SK-MEL-5 (cell line): Measurements from ENCODE around the gene ASAP2. TPM values are rescaled to one million over a fixed set of nuclear protein-coding genes. Genes with fewer than 3 reads are reported as not detected.
"Not testable (repeated sequence)": the region's sequence is repeated elsewhere in the genome, so short reads cannot be mapped to it uniquely, and the experiment has no call there.

Experiments used
- DNase-seq: peaks from one replicate; pipeline ENCODE4 v3.0.0-alpha.2; 2016; ENCODE audit warnings: low read depth, low spot score
- in situ Hi-C: cut with HindIII; loops from 2 replicates; pipeline ENCODE4 v1.10.0; 2016; ENCODE audit warnings: low sequenced_read_pairs, high pct_unique_total_duplicates, low pct_unique_long_range_greater_than_20kb
- total RNA-seq: library from RNA; depleted of rRNA; stranded (reverse); fragments of >200 nt; shearing (Covaris generic); gene quantifications from 2 replicates; pipeline ENCODE4 v1.2.3, GENCODE V29; 2014

ASAP2 gene
- total RNA-seq, 1 experiment from 2014 or later = 17.6 TPM

GRCh38 chr2:9384521-9384920 lies 177.9 kb downstream of the ASAP2 start:
- DNase-seq = no peak
- in situ Hi-C loops = no loop called here

DNA sequence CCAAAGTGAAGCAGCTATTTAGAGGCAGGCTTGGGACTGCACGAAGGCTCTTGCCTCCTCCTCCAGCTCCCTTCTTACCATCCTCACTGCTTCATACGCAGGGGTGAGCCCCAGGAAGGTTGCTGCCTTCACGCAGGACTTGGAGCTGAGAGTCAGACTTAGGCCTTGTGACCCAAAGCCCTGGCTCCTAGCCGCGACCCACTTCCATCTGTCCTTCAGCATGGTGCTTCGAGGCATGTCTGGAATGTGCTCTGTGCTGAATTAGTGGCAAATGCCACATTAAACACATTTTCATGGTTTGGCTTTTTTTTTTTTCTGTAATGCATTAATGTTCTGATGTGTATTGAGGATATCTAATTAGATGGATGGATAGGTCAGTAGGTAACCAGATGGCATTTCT lies 179.2 kb downstream of the ASAP2 start:
- no peak for DNase-seq

DNA sequence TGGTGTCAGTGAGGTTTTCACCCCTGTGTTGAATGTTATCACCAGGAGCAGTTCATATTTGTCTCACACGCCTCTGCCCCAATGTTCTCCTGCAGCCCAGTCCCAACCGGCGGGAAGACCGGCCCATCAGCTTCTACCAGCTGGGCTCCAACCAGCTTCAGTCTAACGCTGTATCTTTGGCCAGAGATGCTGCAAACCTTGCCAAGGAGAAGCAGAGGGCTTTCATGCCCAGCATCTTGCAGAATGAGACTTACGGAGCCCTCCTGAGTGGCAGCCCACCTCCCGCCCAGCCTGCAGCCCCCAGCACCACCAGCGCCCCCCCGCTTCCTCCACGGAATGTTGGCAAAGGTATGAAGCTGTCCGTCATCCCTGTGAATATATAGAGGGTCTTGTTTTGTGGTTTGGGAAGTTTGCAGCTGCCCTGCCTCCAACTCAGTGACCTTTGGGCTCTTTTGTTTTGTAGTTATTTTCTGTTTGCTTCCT lies 181.6 kb downstream of the ASAP2 start:
- no peak for DNase-seq
- in situ Hi-C loops = no loop called here

More for the DNA sequence above, 179.2 kb downstream of the ASAP2 start:
- in situ Hi-C loops = no loop called here

GRCh38 chr2:9388950-9389911 lies 182.6 kb downstream of the ASAP2 start:
- no peak for DNase-seq
- in situ Hi-C loops = no loop called here

- in situ Hi-C loops = no loop called here
- DNase-seq = no peak
These were observed 183.7 kb downstream of the ASAP2 start for GRCh38 chr2:9390151-9390850.

DNA sequence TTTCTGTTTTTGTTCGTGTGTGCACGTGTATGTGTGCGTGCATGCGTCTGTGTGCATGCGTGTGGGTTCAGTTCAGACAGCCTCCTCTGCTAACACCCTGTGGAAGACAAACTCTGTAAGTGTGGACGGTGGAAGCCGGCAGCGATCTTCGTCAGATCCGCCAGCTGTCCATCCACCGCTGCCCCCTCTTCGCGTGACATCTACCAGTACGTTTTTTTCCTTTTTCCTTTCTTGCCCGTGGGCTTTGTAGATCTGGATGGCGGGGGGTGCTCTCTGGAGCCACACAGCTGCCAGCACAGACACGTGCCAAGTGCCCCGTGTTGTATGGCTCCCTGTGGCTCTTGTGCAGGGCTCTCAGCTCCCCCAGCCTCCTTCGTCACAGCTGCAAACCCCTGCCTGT lies 184.4 kb downstream of the ASAP2 start:
- in situ Hi-C loops = no loop called here
- no peak for DNase-seq

DNA sequence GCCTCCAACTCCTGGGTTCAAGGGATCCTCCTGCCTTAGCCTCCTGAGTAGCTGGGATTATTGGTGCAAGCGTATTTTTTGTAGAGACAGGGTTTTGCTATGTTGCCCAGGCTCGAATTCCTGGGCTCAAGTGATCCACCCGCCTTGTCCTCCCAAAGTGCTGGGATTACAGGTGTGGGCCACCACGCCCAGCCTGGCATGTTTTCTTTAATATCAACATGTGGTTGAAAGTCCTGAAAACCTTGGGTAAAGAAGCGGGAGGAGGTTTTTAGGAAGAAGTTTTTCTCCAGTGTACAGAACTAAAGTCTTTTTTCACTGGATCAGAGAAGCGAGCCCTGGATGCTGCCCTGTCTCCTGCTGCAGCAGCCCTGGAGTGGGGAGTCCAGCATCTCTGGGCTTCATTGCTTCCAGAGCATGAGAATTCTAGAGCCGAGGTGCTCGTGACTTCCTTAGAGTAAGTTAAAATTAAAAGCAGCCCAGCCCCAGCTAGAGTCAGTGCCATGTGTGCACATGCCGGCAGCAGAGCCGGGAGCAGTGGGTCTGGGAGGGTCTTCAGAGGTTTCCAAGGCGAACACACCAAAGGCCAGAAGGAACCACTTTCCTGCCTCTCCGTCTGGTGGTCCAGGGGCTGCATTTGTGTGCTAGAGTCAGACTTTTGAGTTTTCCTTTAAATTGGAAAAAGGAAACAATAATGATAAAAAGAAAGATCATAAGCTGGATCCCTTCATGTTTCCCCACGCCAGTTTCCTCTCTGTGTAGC lies 185.5 kb downstream of the ASAP2 start:
- in situ Hi-C loops = no loop called here
- DNase-seq = no peak

DNA sequence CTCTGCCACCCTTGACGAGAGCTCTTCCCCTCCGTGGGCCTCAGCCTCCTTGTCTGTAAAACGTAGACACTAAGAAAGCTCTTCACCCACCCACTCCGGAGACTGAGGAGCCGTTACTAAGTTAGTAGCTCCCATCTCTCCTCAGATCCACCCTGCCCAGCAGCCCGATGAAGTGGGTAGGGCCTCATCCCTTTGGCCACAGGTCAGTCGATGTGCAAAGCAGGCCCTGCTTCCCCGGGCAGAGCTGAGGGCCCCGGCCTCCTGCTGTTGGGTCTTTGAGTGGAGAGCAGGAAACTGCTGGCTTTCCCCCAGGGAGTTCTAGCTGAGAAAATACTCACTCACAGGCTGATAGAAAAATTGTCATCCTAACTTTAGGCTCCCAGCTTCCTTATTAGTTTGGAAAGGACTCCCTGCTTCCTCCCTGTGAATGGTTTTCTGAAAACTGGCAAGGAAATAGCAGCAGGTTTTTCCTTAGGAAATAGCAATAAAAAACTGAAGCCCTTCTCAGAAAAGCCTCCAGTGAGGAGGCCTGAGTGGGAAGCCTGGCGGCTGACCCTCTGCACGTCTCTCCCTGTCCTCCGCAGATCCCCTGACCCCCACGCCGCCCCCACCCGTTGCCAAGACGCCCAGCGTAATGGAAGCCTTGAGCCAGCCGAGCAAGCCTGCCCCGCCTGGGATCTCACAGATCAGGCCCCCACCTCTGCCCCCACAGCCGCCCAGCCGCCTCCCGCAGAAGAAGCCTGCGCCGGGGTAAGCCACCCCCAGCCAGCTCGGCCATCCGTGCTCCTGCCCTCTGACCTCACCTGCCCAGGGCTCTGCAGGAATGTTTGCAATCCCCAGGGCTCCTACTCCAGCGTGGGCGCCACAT lies 186.5 kb downstream of the ASAP2 start:
- no peak for DNase-seq
- in situ Hi-C loops = no loop called here

GRCh38 chr2:9394816-9395215 lies 188.2 kb downstream of the ASAP2 start:
- no peak for DNase-seq
- in situ Hi-C loops = no loop called here

DNA sequence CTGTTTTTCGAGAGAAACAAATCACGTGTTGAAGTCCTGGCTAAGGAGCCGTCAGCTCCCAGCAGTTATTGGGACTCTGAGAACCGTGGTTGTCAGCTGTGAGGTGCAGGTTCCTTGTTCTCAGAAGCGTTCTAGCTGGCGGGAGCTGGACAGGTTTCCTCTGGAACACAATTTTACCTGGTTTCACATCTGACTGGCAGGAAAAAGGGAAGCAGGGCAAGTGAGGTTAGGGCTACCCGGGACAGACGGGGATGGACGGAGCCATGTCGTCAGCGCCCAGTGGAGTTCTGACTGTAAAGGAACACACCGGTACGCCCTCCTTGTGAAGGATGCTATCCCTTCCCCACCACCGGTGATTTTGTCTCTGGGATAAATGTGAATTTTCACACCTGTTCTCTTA lies 190.6 kb downstream of the ASAP2 start:
- DNase-seq = no peak
- in situ Hi-C loops = no loop called here

- in situ Hi-C loops, DNase-seq: not testable (repeated sequence)
These were observed 191.6 kb downstream of the ASAP2 start for GRCh38 chr2:9398251-9398650.

GRCh38 chr2:9398881-9399780 lies 192.5 kb downstream of the ASAP2 start:
- in situ Hi-C loops = no loop called here
- DNase-seq = peak; percentile 97

DNA sequence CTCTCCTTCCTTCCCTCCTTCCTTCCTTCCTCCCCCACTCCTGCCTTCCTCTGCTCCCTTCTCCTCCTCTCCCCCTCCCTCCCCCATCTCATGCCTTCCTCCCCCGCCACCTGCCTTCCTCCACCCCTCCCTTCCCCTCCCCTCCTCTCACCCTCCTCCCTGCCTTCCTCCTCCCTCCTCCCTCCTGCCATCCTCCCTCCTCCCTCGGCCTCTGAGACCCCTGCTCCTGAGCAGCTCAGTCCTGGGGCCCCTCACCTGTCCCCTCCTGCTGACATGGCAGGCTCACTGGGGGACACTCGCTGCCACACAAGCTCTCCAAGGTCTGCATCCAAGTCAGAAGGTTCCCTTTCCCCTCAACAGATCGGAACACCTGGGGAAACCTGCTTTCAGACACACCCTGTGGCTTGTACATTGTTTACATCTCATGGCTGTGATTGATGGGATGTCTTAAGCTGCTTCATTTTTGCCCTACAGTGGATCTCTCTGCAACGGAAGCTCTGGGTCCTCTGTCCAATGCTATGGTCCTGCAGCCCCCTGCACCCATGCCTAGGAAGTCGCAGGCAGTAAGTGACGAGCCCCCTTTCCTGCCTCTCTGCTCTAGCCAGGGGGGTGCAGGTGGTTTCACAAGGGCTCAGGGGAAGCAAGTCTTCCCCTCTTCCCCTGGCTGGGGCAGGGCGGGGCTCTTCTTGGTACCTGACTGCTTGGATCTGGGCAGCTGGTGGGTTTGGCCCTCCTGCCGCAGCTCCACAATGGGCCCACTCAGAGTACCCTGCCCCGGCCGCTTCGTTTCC lies 193.9 kb downstream of the ASAP2 start:
- in situ Hi-C loops = no loop called here
- no peak for DNase-seq

DNA sequence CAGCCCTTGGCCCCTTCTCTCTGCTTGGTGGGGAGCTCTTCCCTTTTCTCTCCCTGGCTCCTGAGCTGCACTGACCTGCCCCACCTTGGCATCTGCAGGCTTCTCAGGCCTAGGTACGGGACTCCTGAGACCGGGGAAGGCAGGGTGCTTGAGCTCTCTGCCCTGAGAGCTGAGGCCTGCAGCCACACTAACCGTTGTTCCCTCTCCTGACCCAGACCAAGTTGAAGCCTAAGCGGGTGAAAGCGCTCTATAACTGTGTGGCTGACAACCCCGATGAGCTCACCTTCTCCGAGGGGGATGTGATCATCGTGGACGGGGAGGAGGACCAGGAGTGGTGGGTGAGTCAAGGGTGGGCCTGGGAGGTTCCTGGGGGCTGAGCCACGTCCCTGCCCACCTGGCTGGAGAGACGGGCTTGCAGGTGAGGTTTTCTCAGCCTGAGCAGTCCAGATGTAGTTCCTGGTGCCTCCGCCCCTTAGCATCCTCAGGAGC lies 194.5 kb downstream of the ASAP2 start:
- in situ Hi-C loops = no loop called here
- no peak for DNase-seq

DNA sequence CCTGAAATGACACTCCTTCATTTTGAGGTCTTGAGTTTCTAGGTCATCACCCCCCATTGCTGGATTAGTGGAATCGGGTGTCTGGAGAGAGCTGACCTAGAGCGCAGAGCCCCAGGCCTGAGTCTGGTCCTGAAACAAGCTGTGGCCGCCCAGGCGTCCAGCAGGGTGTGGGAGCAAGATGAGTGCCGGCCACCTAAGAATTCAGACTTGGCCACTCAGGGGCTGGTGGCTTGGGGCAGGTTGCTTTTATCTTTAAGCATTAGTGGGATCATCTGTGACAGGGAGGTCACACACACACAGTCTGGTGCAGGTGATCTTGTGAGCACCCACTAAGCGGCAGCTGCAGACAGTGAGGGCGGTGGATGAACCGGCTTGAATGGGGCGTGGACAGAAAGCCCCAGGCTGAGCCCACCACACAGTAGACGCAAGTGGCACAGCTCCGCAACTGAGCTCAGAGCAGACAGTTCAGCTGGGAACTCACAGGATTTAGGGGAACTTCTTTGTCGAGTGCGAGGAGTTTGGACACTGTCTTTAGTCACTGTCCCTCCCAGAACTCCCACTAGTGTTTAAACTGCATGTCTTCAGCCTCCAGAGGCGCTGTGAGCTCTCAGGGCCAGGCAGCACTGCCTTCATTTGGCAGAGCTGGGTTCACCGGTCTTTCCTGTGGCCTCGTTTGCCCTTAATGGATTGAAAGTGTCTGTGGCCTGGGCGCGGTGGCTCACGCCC lies 195.2 kb downstream of the ASAP2 start:
- peak; percentile 65 for DNase-seq
- in situ Hi-C loops = no loop called here
